ENCODE measurements around the gene ZNRF3.

The ZNRF3 gene

DNA sequence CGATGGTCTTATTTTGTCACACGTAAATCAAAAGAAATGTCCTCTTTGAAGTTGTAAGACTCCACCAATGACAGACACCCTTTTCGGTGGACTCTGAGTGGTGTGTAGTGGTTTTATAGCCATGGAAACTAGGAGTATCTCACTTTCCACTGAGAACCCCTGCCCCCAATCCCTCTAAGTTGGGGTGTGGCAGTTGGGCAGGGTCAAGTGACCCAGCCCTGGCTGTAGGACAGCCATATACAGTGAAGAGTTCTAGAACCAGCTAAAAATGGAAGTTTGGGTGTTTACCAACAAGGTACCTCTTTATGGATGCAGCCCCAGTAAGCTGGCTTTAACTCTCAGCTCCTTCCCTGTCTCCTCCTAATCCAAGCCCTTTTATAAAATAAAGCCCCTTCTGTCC lies 173.1 kb downstream of the ZNRF3 start:
- DNase-seq (ENCODE audit: low read depth), result no peak
- no peak overlapping the region for H3K4me3 ChIP-seq (ENCODE audit: low read depth, low read length)
- TF ChIP-seq, protein P1, sequence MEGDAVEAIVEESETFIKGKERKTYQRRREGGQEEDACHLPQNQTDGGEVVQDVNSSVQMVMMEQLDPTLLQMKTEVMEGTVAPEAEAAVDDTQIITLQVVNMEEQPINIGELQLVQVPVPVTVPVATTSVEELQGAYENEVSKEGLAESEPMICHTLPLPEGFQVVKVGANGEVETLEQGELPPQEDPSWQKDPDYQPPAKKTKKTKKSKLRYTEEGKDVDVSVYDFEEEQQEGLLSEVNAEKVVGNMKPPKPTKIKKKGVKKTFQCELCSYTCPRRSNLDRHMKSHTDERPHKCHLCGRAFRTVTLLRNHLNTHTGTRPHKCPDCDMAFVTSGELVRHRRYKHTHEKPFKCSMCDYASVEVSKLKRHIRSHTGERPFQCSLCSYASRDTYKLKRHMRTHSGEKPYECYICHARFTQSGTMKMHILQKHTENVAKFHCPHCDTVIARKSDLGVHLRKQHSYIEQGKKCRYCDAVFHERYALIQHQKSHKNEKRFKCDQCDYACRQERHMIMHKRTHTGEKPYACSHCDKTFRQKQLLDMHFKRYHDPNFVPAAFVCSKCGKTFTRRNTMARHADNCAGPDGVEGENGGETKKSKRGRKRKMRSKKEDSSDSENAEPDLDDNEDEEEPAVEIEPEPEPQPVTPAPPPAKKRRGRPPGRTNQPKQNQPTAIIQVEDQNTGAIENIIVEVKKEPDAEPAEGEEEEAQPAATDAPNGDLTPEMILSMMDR (IDR thresholded peaks at IDR 0.05; ENCODE audit: control insufficient read depth, extremely low read depth, insufficient read depth), result no peak

DNA sequence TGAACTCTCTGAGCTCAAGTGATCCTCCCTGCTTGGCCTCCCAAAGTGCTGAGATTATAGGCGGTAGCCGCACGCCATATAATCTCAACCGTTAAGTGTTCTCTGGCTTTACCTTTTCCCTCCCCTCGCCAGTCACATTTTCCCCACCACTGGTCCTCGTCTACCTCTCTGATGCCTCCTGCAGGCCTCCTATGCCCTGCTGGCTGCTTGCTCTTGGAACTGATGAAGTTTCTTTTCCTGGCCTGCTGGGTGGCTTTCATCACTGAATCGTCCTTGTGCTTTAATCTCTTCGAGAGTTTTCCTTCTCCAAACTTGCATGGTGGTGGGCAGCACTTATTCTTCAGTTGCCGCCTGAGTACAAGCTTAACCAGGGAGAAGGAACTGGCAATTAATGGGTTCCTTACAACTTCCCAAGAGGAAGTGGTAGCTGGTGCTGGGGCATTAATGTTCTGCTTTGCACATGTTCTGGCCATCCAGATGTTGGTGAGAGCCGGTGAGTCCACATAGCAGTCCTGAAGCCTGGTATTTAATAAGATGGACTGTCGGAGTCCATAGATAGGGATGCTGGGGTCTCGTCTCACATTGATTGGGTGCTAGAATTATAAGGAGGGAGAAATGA lies 177.0 kb downstream of the ZNRF3 start:
- H3K4me3 ChIP-seq (ENCODE audit: low read depth, low read length), result no peak overlapping the region
- no peak for DNase-seq (ENCODE audit: low read depth)
- TF ChIP-seq, protein P1 (IDR thresholded peaks at IDR 0.05; ENCODE audit: control insufficient read depth, extremely low read depth, insufficient read depth), result no peak

DNA sequence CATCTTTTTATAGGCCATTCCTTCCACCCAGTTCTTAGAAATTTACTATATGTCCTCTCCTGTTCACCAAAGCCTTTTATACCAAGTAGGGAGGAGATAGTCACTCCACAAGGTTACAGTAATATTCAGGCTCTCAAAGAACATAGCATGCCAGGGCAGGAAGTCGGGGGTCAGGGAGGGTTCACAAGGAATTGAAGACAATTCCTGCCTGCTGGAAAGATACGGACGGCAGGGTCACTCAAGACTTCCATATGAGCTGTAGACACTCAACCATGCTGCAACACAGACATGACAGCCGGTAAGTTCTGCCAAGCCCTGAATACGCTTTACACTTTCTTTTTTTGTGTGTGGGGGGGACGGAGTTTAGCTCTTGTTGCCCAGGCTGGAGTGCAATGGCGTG lies 177.6 kb downstream of the ZNRF3 start:
- TF ChIP-seq, protein P1 (IDR thresholded peaks at IDR 0.05; ENCODE audit: control insufficient read depth, extremely low read depth, insufficient read depth), result no peak

DNA sequence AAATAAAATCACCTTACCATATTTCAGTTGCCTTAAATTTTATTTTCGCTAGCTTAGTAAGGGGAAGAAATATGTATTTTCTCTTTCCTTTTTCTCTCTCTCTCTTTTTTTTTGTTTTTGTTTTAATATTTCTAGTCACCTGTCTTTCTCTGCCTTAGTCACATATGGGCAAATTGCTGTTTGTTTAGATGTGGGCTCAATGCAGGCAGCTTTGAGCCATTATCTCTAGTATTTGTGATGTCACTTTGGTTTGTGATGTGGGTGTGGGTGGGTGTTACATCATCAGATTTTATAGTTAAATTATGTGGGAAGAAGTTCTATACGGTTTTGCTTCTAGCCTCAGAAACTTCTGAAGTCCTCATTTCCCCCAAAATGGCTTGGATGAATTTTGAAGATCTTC lies 178.4 kb downstream of the ZNRF3 start, which contains the start of gene C22orf31:
TSS of gene C22orf31 (minus strand) at position 59 of the 400 bp plus-strand sequence. CDS start at position 20, 39 bp downstream.
- DNase-seq (ENCODE audit: low read depth), result no peak
- TF ChIP-seq, protein P1 (IDR thresholded peaks at IDR 0.05; ENCODE audit: control insufficient read depth, extremely low read depth, insufficient read depth), result no peak
- H3K4me3 ChIP-seq (ENCODE audit: low read depth, low read length), result no peak within 1 kb of the TSS

More for the DNA sequence above, 177.6 kb downstream of the ZNRF3 start:
- DNase-seq (ENCODE audit: low read depth), result no peak
- H3K4me3 ChIP-seq (ENCODE audit: low read depth, low read length), result no peak overlapping the region

DNA sequence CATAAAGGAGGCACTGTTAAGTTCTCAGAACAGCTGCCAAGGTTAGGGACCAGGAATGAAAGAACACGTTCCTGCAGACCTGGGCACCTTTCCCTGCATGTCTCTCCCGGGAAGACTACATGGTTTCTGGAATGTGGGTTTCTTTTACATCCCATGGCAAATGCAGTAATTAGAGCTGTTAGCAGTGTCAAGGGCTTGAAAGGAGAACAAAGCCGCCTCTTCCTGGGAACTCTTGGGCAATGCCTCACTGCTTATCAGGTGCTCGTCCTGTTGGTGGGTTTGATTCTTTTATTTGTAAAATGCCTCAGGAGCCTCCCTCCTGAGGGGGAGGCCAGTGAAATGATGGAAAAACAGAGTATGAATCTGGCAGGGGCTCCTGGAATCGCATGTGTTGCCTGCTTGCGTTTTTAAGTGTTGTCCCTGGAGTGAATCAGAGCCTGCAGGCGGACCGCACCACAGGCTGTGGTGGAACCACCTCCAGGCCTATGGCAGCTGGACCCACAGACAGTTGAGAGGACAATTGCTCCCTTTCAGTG lies 179.0 kb downstream of the ZNRF3 start:
- TF ChIP-seq, protein P1 (IDR thresholded peaks at IDR 0.05; ENCODE audit: control insufficient read depth, extremely low read depth, insufficient read depth), result no peak
- no peak overlapping the region for H3K4me3 ChIP-seq (ENCODE audit: low read depth, low read length)
- DNase-seq (ENCODE audit: low read depth), result no peak

DNA sequence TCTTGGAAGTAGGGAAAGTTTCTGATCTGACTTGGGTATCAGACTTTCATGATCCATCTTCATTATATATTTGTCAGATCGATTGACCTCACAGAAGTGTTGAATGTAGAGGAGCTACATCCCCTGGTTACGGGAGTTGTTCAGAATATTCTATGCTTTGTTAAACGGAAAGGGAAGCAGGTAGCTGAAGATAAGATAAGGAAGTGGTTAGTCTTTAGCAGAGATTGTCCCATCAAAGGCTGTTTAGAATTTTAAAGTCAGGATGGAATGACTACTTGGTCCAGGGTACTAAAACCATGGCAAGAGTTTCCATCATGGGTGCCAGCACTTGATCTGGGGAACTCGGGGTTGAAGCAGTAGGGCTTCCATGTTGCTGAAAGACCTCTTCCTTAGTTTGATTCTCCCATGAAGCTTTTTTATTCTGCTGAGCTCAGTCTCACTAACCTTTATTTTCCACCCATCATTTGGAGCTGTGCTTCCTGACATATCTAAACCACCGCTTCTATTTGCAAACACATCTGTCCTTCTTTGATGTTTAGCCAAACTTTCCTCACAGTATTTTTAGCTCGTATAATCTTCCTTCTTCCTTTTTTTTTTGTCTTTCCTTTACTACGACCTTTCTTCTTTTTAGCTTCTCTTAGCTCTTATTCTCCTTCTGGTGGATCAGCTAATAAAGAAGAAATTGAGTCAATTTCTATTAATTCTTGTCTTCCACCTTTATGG lies 182.3 kb downstream of the ZNRF3 start:
- no peak overlapping the region for H3K4me3 ChIP-seq (ENCODE audit: low read depth, low read length)
- TF ChIP-seq, protein P1 (IDR thresholded peaks at IDR 0.05; ENCODE audit: control insufficient read depth, extremely low read depth, insufficient read depth), result no peak
- no peak for DNase-seq (ENCODE audit: low read depth)

Data from LNCaP clone FGC (cell line).